Activated T-cell treated with anti-CD3 and anti-CD28 coated beads, Interleukin-2, amount 50 U/mL, for 24 hours (primary cell): ENCODE measurements around the gene SGSH.
"Not testable (repeated sequence)": the region's sequence is repeated elsewhere in the genome, so short reads cannot be mapped to it uniquely, and the experiment has no call there.

Experiments used
- DNase-seq: peaks from one replicate; pipeline ENCODE4 v3.0.0-alpha.2; 2020
- H3K27ac Mint-ChIP-seq: 2 replicates; pipeline ENCODE4 v1.8.0; 2020; ENCODE audit warnings: mild to moderate bottlenecking, mixed read lengths
- H3K27me3 Mint-ChIP-seq: 2 replicates; pipeline ENCODE4 v1.8.0; 2020; ENCODE audit warnings: mixed read lengths
- H3K36me3 Mint-ChIP-seq: 2 replicates; pipeline ENCODE4 v1.8.0; 2020; ENCODE audit warnings: low read depth, mixed read lengths
- H3K4me1 Mint-ChIP-seq: 2 replicates; pipeline ENCODE4 v1.8.0; 2020; ENCODE audit warnings: low read depth, mixed read lengths
- H3K4me3 Mint-ChIP-seq: 2 replicates; pipeline ENCODE4 v1.8.0; 2020; ENCODE audit warnings: mild to moderate bottlenecking, moderate library complexity, mixed read lengths
- H3K9me3 Mint-ChIP-seq: 2 replicates; pipeline ENCODE4 v1.8.0; 2020; ENCODE audit warnings: mixed read lengths

The SGSH gene

DNA sequence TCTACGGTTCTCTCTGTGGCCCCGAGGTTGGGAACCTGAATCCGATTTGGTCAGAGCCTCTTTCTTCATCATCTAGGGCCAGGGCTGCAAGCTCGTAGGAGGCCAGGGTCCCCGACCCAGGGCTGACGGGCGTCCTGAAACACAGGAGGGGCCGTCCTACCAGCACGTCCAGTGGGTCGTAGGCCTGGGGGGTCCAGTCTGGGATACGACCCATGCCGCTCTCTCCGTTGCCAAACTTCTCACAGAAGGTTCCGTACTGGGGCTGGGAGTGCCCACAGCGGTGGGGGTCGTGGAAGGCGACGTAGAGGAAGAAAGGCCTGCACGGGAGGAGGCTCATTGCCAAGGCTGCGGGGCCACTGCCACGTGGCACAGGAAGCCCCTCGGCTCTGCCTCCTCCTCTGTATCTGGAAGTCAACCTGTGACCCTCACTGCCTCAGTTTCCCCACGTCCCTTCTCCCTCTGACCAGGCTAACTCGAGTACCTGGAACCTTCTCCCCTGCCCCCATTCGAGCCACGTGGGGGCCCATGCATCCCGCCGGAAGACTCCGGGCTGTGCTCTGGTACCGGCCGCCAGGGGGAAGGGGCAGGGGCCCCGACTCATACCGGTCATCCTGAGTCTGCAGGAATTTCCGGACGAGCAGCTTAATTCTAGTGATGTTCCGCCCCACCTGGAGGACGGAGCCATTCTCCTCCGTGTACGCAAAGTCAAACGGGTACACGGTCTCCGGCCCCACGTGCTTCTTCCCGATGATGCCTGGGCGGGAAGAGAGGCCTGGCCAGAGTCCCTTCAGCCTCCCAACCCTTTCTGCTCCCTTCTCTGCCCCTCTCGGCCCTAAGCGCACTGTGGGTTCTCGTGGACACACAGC is 5.9 kb downstream of the SGSH start:
- H3K4me3 Mint-ChIP-seq, result no peak overlapping the region
- H3K27me3 Mint-ChIP-seq, result no peaks in the 10 kb centered on the region
- H3K9me3 Mint-ChIP-seq, result no peaks in the 10 kb centered on the region
- H3K27ac Mint-ChIP-seq, result no peak overlapping the region
- no peak for DNase-seq
- H3K36me3 Mint-ChIP-seq, result peaks cover 89% of the 10 kb centered on the region
- H3K4me1 Mint-ChIP-seq, result peaks cover 28% of the 10 kb centered on the region

DNA sequence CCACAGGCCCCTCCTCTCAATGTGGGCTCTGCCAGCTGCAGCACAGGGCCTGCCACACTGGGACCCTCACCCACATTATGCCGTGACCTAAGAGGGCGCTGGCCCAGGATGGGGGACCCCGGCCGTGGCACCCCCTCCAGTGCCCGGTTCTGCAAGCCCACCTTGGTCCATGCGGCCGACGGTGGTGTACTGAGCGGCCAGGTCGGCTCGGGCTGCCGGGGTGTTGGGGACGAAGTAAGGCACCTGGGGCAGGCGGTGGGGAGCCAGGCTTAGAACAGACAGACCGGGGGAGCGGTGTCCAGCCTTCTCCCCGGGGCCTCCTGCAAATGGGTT is 6.5 kb downstream of the SGSH start:
- no peak for DNase-seq
- peaks cover 22% of the 10 kb centered on the region for H3K4me1 Mint-ChIP-seq
- no peak overlapping the region for H3K4me3 Mint-ChIP-seq
- no peak overlapping the region for H3K27ac Mint-ChIP-seq
- H3K36me3 Mint-ChIP-seq, result peaks cover 92% of the 10 kb centered on the region
- no peaks in the 10 kb centered on the region for H3K27me3 Mint-ChIP-seq
- no peaks in the 10 kb centered on the region for H3K9me3 Mint-ChIP-seq

DNA sequence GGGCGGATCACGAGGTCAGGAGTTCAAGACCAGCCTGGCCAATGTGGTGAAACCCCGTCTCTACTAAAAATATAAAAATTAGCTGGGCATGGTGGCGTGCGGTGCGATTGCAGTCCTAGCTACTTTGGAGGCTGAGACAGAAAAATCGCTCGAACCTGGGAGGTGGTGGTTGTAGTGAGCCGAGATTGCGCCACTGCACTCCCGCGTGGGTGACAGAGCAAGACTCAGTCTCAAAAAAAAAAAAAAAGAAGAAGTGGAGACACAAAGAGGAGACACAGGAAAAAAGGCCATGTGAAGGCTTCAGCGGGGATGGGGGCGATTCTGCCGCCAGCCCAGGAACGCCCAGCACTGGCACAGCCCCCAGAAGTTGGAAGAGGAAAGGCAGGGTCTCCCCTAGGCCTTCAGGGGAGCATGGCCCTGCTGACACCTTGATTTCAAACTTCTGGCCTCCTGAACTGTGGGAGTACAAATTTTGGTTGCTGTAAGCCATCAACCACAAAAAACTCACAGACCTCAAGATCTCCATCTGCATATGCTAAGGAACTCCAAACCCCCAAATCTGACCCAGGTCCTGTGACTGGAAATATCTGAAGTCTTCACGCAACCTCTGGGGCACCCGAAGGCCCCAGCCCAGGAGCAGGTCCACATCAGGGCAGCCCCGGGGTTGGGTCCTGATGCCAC is 7.0 kb downstream of the SGSH start:
- Mint-ChIP-seq H3K27ac (peak overlapping the region; percentile 14), H3K4me1 (peaks cover 17% of the 10 kb centered on the region), H3K36me3 (peaks cover 93% of the 10 kb centered on the region), H3K4me3 (no peak overlapping the region), H3K9me3 (no peaks in the 10 kb centered on the region), H3K27me3 (no peaks in the 10 kb centered on the region)
- no peak for DNase-seq

DNA sequence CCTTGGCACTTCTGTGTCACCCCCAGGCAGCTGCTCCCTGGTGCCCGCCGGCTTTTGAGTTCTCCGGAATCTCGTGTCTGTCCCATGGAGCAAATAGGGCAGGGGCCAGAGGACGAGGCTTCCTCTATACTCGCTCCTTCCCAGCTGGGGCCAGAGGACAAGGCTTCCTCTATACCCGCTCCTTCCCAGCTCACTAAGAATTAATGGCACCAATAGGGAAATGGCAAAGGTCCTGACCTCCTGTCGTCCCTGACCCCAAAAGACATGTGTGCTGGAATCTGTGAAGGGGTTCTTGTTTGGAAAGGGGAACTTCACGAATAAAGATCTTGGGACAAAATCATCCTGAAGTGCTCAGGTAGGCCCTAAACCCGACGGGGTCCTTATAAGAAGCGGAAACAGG is 7.6 kb downstream of the SGSH start:
- peaks cover 11% of the 10 kb centered on the region for H3K4me1 Mint-ChIP-seq
- no peaks in the 10 kb centered on the region for H3K9me3 Mint-ChIP-seq
- H3K36me3 Mint-ChIP-seq, result peaks cover 90% of the 10 kb centered on the region
- no peak overlapping the region for H3K4me3 Mint-ChIP-seq
- H3K27ac Mint-ChIP-seq, result no peak overlapping the region
- DNase-seq, result no peak
- no peaks in the 10 kb centered on the region for H3K27me3 Mint-ChIP-seq

DNA sequence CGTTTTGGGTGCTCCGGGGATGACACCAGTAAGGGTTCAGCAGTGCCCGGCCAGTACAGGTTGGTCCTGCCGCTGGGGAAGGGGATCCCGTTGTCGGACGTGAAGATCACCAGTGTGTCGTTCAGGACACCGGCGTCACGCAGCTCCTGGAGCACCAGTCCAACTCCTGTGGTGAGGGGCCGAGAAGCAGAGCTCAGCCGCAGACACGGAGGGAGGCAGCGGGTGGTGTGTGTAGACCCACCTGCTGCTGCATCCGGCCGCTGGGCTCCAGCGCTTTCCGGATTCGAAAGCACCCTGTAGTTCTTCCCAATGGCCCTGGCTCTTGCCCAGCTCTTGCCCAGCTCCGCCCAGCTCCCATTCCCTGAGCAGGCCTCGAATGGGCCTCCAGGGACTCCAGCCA is 8.0 kb downstream of the SGSH start:
- no peak for DNase-seq
- Mint-ChIP-seq H3K4me3 (no peak overlapping the region), H3K4me1 (peaks cover 9% of the 10 kb centered on the region), H3K27ac (no peak overlapping the region), H3K27me3 (no peaks in the 10 kb centered on the region), H3K9me3 (no peaks in the 10 kb centered on the region), H3K36me3 (peaks cover 87% of the 10 kb centered on the region)

DNA sequence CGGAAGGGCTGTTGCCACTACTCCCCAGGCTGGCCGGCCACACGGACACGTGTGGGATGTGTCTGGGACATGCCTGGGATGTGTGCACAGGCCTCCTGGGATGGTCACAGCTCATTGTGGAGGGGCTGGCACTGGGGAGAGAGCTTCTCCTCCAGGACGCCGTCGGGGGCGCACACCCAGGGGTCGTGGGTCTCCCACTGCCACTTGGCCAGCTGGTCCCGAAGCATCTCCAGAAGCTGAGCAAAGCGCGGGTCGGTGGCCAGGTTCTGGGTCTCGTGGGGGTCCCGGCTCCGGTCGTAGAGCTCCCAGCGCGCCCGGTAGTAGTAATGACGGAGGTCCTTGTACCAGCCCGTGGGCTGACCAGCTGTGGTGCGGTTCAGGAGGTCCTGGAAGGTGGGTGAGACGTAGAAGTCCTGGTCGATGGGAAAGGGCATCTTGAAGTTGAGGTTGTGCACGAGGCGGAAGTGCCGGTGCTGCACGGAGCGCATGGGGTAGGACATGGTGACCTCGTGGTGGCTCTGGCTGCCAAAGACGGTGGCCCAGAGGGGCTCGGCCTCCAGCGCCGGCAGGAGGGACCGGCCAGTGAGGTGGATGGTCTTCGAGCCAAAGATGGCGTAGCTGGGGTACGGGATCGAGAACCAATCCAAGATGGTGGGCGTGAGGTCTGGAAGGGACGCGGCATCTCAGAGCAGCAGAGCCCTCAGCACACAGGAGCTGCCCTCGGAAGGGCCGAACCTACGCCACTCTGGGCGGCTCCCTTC is 9.6 kb downstream of the SGSH start:
- Mint-ChIP-seq H3K27me3 (no peaks in the 10 kb centered on the region), H3K27ac (no peak overlapping the region)

DNA sequence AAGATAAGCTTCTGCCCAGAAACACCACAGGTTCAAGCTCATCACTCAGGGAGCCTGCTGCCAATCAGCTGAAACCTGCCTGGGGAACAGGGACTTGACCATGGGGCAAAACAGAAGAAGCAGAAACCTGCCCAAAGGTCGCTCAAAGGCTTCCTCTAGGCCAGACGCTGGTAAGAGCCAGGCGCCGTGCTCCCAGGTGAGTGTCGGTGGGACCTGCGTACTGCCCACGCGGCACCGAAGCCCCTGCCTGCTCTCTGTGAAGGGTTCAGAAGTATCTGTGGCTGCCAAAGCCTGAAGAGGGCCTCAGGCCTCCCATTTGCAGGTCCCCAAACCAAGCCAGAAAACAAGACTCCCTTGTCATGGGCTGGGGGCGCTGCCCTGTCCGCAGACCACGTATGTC is 10.4 kb downstream of the SGSH start:
- H3K4me3 Mint-ChIP-seq, result no peak overlapping the region
- no peak for DNase-seq
- H3K9me3 Mint-ChIP-seq, result no peaks in the 10 kb centered on the region
- peaks cover 2% of the 10 kb centered on the region for H3K4me1 Mint-ChIP-seq
- H3K36me3 Mint-ChIP-seq, result peaks cover 66% of the 10 kb centered on the region
- H3K27ac Mint-ChIP-seq, result no peak overlapping the region
- H3K27me3 Mint-ChIP-seq, result no peaks in the 10 kb centered on the region

More for the DNA sequence above, 9.6 kb downstream of the SGSH start:
- no peak for DNase-seq
- no peak overlapping the region for H3K4me3 Mint-ChIP-seq
- H3K9me3 Mint-ChIP-seq, result no peaks in the 10 kb centered on the region
- peaks cover 2% of the 10 kb centered on the region for H3K4me1 Mint-ChIP-seq
- H3K36me3 Mint-ChIP-seq, result peaks cover 73% of the 10 kb centered on the region

DNA sequence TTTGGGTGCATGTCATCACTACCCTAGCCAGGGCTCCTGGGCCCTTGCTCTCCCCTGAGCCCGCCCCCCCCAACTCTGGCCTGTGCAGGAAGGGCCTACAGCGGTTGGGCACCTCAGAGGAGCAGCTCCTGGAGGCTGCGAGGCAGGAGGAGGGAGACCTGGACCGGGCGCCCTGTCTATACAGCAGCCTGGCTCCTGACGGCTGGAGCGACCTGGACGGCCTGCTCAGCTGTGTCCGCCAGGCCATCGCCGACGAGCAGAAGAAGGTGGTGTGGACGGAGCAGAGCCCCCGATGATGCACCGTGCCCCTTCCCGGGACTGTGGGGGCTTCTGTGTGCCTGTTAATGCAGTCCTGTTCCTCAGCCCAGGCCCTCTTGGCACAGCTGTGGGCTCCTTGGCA is 12.1 kb downstream of the SGSH start:
- Mint-ChIP-seq H3K27me3 (no peaks in the 10 kb centered on the region), H3K36me3 (peaks cover 50% of the 10 kb centered on the region), H3K4me3 (no peak overlapping the region), H3K4me1 (no peaks in the 10 kb centered on the region), H3K9me3 (no peaks in the 10 kb centered on the region), H3K27ac (no peak overlapping the region)
- DNase-seq, result no peak

DNA sequence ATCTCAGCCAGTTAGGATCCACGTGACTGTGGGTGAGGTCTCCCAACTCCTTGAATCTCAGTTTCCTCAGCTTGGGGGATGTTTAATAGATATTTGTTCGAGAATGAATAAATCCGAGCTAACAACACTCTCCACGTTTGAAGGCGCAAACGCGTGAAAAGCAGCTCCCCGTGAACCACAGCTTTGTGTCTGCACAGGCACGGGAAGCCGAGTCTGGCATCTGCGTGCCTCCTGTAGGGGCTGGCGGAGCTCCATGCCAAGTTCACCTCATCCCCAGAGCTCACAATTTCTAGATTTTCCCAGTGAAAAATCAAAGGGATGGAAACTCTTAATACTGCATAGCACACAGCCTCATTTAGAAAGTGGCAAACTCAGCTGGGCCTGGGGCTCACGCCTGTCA is 14.3 kb downstream of the SGSH start:
- Mint-ChIP-seq H3K4me1 (no peaks in the 10 kb centered on the region), H3K9me3 (no peaks in the 10 kb centered on the region), H3K4me3 (no peak overlapping the region), H3K36me3 (peaks cover 27% of the 10 kb centered on the region), H3K27me3 (no peaks in the 10 kb centered on the region), H3K27ac (no peak overlapping the region)
- DNase-seq, result no peak

DNA sequence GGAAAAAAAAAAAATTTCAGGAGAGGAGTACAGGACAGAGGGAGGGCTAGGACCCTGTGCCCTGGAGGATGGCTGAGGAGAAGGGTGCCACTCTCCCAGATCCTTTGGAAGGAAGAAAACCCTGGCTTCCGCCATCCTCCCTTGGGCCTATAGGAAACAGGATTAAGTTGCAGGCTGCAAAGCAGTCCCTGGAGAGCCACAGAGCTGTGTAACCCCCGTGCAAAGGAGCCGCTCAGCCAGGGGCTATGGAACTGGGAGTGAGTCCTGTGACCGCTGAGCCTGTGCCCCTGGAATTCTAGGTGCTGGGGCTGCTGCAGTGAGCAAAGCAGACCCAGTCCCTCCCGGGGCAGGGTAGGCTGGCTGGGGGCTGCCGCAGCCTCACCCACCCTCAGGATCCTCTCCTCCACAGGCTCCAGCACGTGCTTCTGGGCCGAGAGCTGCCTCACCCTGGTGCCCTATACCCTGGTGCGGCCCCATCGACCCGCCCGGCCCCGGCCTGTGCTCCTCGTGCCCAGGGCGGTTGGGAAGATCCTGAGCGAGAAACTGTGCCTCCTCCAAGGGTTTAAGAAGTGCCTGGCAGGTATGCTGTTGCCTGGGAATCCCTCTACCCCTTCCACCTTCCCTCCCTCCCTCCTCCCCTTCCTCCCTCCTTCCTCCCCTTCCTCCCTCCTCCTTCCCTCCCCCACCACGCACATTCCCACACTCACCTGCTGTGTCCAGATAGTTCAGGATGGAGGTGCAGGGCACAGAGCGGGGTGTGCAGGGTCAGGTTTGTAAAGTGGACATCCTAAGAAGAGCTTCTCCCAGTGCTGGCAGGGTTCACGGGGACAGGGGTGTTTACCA is 15.3 kb downstream of the SGSH start:
- H3K27me3 Mint-ChIP-seq, result no peaks in the 10 kb centered on the region

DNA sequence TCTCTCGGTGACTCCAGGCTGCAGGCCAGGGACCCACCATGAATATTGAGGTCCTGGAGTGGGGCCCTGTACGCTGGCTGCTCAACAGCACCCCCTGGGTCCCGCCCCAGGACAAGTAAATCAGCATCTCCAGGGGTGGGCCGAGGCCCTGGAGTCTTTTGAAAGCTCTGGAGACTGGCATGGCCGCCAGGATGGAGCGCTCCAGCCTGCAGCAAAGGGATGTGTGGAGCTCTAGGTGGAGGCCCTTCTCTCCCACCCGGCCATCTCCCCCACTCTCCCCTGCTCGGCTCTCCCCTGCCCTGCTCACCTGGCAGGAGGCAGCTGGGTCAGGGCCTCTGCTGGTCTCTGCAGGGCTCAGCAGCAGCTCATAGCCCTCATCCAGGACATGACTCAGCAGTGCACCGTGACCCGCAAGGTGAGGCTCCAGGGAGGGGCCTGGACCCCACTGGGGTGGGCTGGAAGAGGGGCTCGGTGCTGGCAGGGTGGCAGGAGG is 16.6 kb downstream of the SGSH start:
- H3K27ac Mint-ChIP-seq, result no peak overlapping the region
- no peaks in the 10 kb centered on the region for H3K9me3 Mint-ChIP-seq
- no peak overlapping the region for H3K4me3 Mint-ChIP-seq
- H3K27me3 Mint-ChIP-seq, result no peaks in the 10 kb centered on the region
- peaks cover 6% of the 10 kb centered on the region for H3K36me3 Mint-ChIP-seq
- no peak for DNase-seq
- H3K4me1 Mint-ChIP-seq, result no peaks in the 10 kb centered on the region

More for the DNA sequence above, 15.3 kb downstream of the SGSH start:
- no peak for DNase-seq
- H3K27ac Mint-ChIP-seq, result peak overlapping the region; percentile 33
- H3K4me1 Mint-ChIP-seq, result no peaks in the 10 kb centered on the region
- H3K36me3 Mint-ChIP-seq, result peaks cover 18% of the 10 kb centered on the region
- no peaks in the 10 kb centered on the region for H3K9me3 Mint-ChIP-seq
- H3K4me3 Mint-ChIP-seq, result no peak overlapping the region

DNA sequence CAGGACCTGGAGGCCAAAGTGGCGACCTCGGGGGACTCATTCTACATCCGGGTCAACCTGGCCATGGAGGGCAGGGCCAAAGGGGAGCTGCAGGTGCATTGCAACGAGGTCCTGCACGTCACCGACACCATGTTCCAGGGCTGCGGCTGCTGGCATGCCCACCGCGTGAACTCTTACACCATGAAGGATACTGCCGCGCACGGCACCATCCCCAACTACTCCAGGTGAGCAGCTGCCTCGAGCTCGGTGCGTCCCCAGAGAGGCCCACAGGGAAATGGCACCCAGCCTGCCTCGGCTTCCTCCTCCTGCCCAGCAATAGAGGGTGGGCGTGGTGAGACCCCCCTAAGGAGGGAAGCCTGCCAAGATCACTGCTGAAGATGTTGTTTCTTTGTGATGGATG is 17.9 kb downstream of the SGSH start:
- no peak for DNase-seq
- no peaks in the 10 kb centered on the region for H3K4me1 Mint-ChIP-seq
- H3K9me3 Mint-ChIP-seq, result no peaks in the 10 kb centered on the region
- no peaks in the 10 kb centered on the region for H3K36me3 Mint-ChIP-seq
- no peak overlapping the region for H3K4me3 Mint-ChIP-seq
- H3K27ac Mint-ChIP-seq, result no peak overlapping the region
- no peaks in the 10 kb centered on the region for H3K27me3 Mint-ChIP-seq

DNA sequence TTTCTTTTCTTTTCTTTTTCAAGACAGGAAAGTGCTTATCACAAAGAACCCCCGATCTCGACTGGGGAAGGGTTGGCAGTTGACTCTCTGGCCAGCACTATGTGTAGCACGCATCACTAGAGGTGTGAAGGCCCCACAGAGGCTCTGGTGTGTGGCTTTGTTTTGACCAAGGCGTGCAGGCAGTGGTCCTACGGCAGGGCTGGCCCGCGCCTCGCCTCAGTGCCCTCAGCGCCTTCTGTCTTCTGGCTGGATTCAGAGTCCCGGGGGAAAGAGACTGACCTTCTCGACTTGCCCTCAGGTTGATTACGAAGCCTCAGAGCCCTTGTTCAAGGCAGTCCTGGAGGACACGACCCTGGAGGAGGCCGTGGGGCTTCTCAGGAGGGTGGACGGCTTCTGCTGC is 18.7 kb downstream of the SGSH start:
- H3K9me3 Mint-ChIP-seq, result no peaks in the 10 kb centered on the region
- H3K4me1 Mint-ChIP-seq, result no peaks in the 10 kb centered on the region
- no peak for DNase-seq
- H3K27me3 Mint-ChIP-seq, result no peaks in the 10 kb centered on the region
- H3K27ac Mint-ChIP-seq, result no peak overlapping the region
- H3K4me3 Mint-ChIP-seq, result no peak overlapping the region
- H3K36me3 Mint-ChIP-seq, result no peaks in the 10 kb centered on the region

DNA sequence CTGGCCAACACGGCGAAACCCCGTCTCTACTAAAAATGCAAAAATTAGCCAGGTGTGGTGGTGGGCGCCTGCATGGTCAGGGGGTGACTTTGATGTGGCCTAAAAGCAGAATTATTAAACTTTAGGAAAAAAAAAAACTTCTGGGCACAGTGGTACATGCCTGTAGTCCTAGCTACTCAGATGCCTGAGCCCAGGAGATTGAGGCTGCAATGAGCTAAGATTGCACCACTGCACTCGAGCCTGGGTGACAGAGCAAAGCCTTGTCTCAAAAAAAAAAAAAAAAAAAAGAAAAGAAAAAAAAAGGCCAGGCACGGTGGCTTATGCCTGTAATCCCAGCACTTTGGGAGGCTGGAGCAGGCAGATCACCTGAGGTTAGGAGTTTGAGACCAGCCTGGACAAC is 20.8 kb downstream of the SGSH start:
- not testable (repeated sequence) for H3K4me1 Mint-ChIP-seq, H3K4me3 Mint-ChIP-seq, H3K36me3 Mint-ChIP-seq, H3K27me3 Mint-ChIP-seq, H3K27ac Mint-ChIP-seq, DNase-seq, H3K9me3 Mint-ChIP-seq
